ENCODE measurements around the gene GGA1.

GRCh38 chr22:37569921-37570660, 38.5 kb upstream of the GGA1 start:
- TF ChIP-seq POLR2A (IDR thresholded peaks at IDR 0.05) (no peak), CTCF (IDR thresholded peaks at IDR 0.05) (no peak)

Measured in breast epithelium (tissue), 3 donors.